HEK293 (cell line): Measurements from ENCODE around the gene NAPA.
A peak's percentile ranks its signal among the peaks of the same experiment; 100 is the strongest.

ENCODE experiments used
- BCL11A ChIP-seq: fragments of 450-650 bp; formaldehyde crosslinking; IDR thresholded peaks from 2 replicates; pipeline ENCODE4 v1.5.1; 2016; ENCODE audit warnings: low read depth, missing biosample characterization, missing genetic modification characterization
- GLIS1 ChIP-seq: fragments of 450-650 bp; formaldehyde crosslinking; IDR thresholded peaks from 2 replicates; pipeline ENCODE4 v1.5.1; 2016; ENCODE audit warnings: missing biosample characterization, missing genetic modification characterization
- HOXD13 ChIP-seq: sonication (generic); formaldehyde crosslinking; IDR thresholded peaks from 2 replicates; pipeline ENCODE4 v1.8.0; 2022; ENCODE audit warnings: missing genetic modification reagents, borderline replicate concordance
- KLF9 ChIP-seq: fragments of 450-650 bp; formaldehyde crosslinking; IDR thresholded peaks from 2 replicates; pipeline ENCODE4 v1.5.1; 2016; ENCODE audit warnings: missing biosample characterization, missing genetic modification characterization, low read depth
- MZF1 ChIP-seq: fragments of 450-650 bp; formaldehyde crosslinking; IDR thresholded peaks from 2 replicates; pipeline ENCODE4 v1.5.1; 2017; ENCODE audit warnings: missing biosample characterization, missing genetic modification characterization, borderline replicate concordance
- PRDM10 ChIP-seq: fragments of 450-650 bp; formaldehyde crosslinking; IDR thresholded peaks from 2 replicates; pipeline ENCODE4 v1.5.1; 2016; ENCODE audit warnings: missing biosample characterization, missing genetic modification characterization
- RBAK ChIP-seq: fragments of 450-650 bp; formaldehyde crosslinking; IDR thresholded peaks from 2 replicates; pipeline ENCODE4 v1.5.1; 2016; ENCODE audit warnings: missing biosample characterization, missing genetic modification characterization
- SP3 ChIP-seq: fragments of 450-650 bp; formaldehyde crosslinking; IDR thresholded peaks from 2 replicates; pipeline ENCODE4 v1.5.1; 2016; ENCODE audit warnings: missing biosample characterization, missing genetic modification characterization
- ZBTB17 ChIP-seq: fragments of 450-650 bp; formaldehyde crosslinking; IDR thresholded peaks from 2 replicates; pipeline ENCODE4 v1.5.1; 2016; ENCODE audit warnings: missing biosample characterization, missing genetic modification characterization
- ZBTB20 ChIP-seq: fragments of 450-650 bp; formaldehyde crosslinking; IDR thresholded peaks from 2 replicates; pipeline ENCODE4 v1.5.1; 2016; ENCODE audit warnings: missing biosample characterization, missing genetic modification characterization
- ZBTB21 ChIP-seq: fragments of 450-650 bp; formaldehyde crosslinking; IDR thresholded peaks from 2 replicates; pipeline ENCODE4 v1.5.1; 2017; ENCODE audit warnings: missing biosample characterization, missing genetic modification characterization
- ZBTB44 ChIP-seq: fragments of 450-650 bp; IDR thresholded peaks from 2 replicates; pipeline ENCODE4 v1.5.1; 2018; ENCODE audit warnings: missing biosample characterization, mild to moderate bottlenecking, missing genetic modification characterization
- ZBTB6 ChIP-seq: fragments of 450-650 bp; formaldehyde crosslinking; IDR thresholded peaks from 2 replicates; pipeline ENCODE4 v1.5.1; 2017; ENCODE audit warnings: missing biosample characterization, missing genetic modification characterization
- ZIC2 ChIP-seq: fragments of 450-650 bp; formaldehyde crosslinking; IDR thresholded peaks from 2 replicates; pipeline ENCODE4 v1.5.1; 2016; ENCODE audit warnings: missing biosample characterization, missing genetic modification characterization
- ZNF10 ChIP-seq: fragments of 450-650 bp; formaldehyde crosslinking; IDR thresholded peaks from 2 replicates; pipeline ENCODE4 v1.5.1; 2017; ENCODE audit warnings: missing biosample characterization, missing genetic modification characterization
- ZNF114 ChIP-seq: fragments of 450-650 bp; formaldehyde crosslinking; IDR thresholded peaks from 2 replicates; pipeline ENCODE4 v1.5.0; 2017; ENCODE audit warnings: missing biosample characterization, missing genetic modification characterization
- ZNF121 ChIP-seq: fragments of 450-650 bp; formaldehyde crosslinking; IDR thresholded peaks from 2 replicates; pipeline ENCODE4 v1.5.1; 2016; ENCODE audit warnings: missing biosample characterization, missing genetic modification characterization
- ZNF132 ChIP-seq: fragments of 450-650 bp; formaldehyde crosslinking; IDR thresholded peaks from 2 replicates; pipeline ENCODE4 v1.5.1; 2017; ENCODE audit warnings: missing biosample characterization, missing genetic modification characterization, borderline replicate concordance
- ZNF138 ChIP-seq: fragments of 450-650 bp; formaldehyde crosslinking; IDR thresholded peaks from 2 replicates; pipeline ENCODE4 v1.5.1; 2016; ENCODE audit warnings: missing biosample characterization, missing genetic modification characterization, borderline replicate concordance
- ZNF140 ChIP-seq: fragments of 450-650 bp; formaldehyde crosslinking; IDR thresholded peaks from 2 replicates; pipeline ENCODE4 v1.5.1; 2016; ENCODE audit warnings: missing biosample characterization, missing genetic modification characterization
- ZNF214 ChIP-seq: fragments of 450-650 bp; formaldehyde crosslinking; IDR thresholded peaks from 2 replicates; pipeline ENCODE4 v1.5.1; 2017; ENCODE audit warnings: missing biosample characterization, mild to moderate bottlenecking, missing genetic modification characterization, borderline replicate concordance
- ZNF26 ChIP-seq: fragments of 450-650 bp; formaldehyde crosslinking; IDR thresholded peaks from 2 replicates; pipeline ENCODE4 v1.5.1; 2016; ENCODE audit warnings: missing biosample characterization, missing genetic modification characterization
- ZNF335 ChIP-seq: fragments of 450-650 bp; formaldehyde crosslinking; conservative IDR thresholded peaks from 2 replicates; pipeline ENCODE4 v1.5.1; 2016; ENCODE audit warnings: missing biosample characterization, missing genetic modification characterization
- ZNF416 ChIP-seq: fragments of 450-650 bp; formaldehyde crosslinking; IDR thresholded peaks from 2 replicates; pipeline ENCODE4 v1.5.1; 2016; ENCODE audit warnings: missing biosample characterization, missing genetic modification characterization
- ZNF530 ChIP-seq: fragments of 450-650 bp; formaldehyde crosslinking; IDR thresholded peaks from 2 replicates; pipeline ENCODE4 v1.5.1; 2016; ENCODE audit warnings: low read depth, missing biosample characterization, missing genetic modification characterization
- ZNF571 ChIP-seq: fragments of 450-650 bp; formaldehyde crosslinking; IDR thresholded peaks from 2 replicates; pipeline ENCODE4 v1.5.0; 2017; ENCODE audit warnings: missing biosample characterization, missing genetic modification characterization
- ZNF585B ChIP-seq: fragments of 450-650 bp; formaldehyde crosslinking; IDR thresholded peaks from 2 replicates; pipeline ENCODE4 v1.5.1; 2016; ENCODE audit warnings: missing biosample characterization, missing genetic modification characterization
- ZNF596 ChIP-seq: fragments of 450-650 bp; IDR thresholded peaks from 2 replicates; pipeline ENCODE4 v1.5.0; 2018; ENCODE audit warnings: missing biosample characterization, mild to moderate bottlenecking, missing genetic modification characterization, moderate library complexity
- ZNF660 ChIP-seq: fragments of 450-650 bp; IDR thresholded peaks from 2 replicates; pipeline ENCODE4 v1.5.1; 2018; ENCODE audit warnings: missing biosample characterization, mild to moderate bottlenecking, missing genetic modification characterization
- ZNF747 ChIP-seq: fragments of 450-650 bp; formaldehyde crosslinking; IDR thresholded peaks from 2 replicates; pipeline ENCODE4 v1.5.1; 2016; ENCODE audit warnings: missing biosample characterization, missing genetic modification characterization
- ZNF776 ChIP-seq: fragments of 450-650 bp; formaldehyde crosslinking; IDR thresholded peaks from 2 replicates; pipeline ENCODE4 v1.5.0; 2017; ENCODE audit warnings: missing biosample characterization, missing genetic modification characterization, borderline replicate concordance
- ZNF792 ChIP-seq: fragments of 450-650 bp; formaldehyde crosslinking; IDR thresholded peaks from 2 replicates; pipeline ENCODE4 v1.5.1; 2016; ENCODE audit warnings: missing biosample characterization, missing genetic modification characterization
- ZSCAN30 ChIP-seq: fragments of 450-650 bp; IDR thresholded peaks from 2 replicates; pipeline ENCODE4 v1.5.1; 2018; ENCODE audit warnings: missing biosample characterization, mild to moderate bottlenecking, missing genetic modification characterization, moderate library complexity
- ZXDB ChIP-seq: fragments of 450-650 bp; formaldehyde crosslinking; IDR thresholded peaks from 2 replicates; pipeline ENCODE4 v1.5.1; 2016; ENCODE audit warnings: missing biosample characterization, missing genetic modification characterization

The NAPA gene

GRCh38 chr19:47446534-47447469, 68.1 kb downstream of the NAPA start (continued):
- no peak for TF ChIP-seq ZNF585B (tag by site-specific recombination)
- TF ChIP-seq GLIS1 (tag by site-specific recombination): peak; percentile 49; the same call in 1 of the 2 replicates
- no peak for TF ChIP-seq KLF9
- TF ChIP-seq ZBTB21 (tag by site-specific recombination): no peak
- no peak for TF ChIP-seq RBAK (tag by site-specific recombination)
- no peak for TF ChIP-seq ZXDB (tag by site-specific recombination)
- no peak for TF ChIP-seq HOXD13 (CRISPR knock-in tag)
- no peak for TF ChIP-seq ZSCAN30
- TF ChIP-seq ZNF335: peak; percentile 49
- no peak for TF ChIP-seq ZNF416 (tag by site-specific recombination)
- TF ChIP-seq ZNF140 (tag by site-specific recombination): no peak
- TF ChIP-seq ZNF596 (tag by site-specific recombination): no peak
- no peak for TF ChIP-seq ZNF138 (tag by site-specific recombination)
- TF ChIP-seq ZIC2: no peak
- no peak for TF ChIP-seq ZNF571 (tag by site-specific recombination)
- TF ChIP-seq ZNF530 (tag by site-specific recombination): no peak
- TF ChIP-seq ZNF660 (tag by site-specific recombination): no peak
- peak; percentile 76 for TF ChIP-seq ZBTB17 (tag by site-specific recombination)
- TF ChIP-seq ZNF776 (tag by site-specific recombination): no peak
- no peak for TF ChIP-seq ZBTB6
- no peak for TF ChIP-seq MZF1 (tag by site-specific recombination)
- no peak for TF ChIP-seq ZBTB44 (tag by site-specific recombination)
- TF ChIP-seq ZNF747 (tag by site-specific recombination): no peak
- TF ChIP-seq ZNF114: no peak
- peak; percentile 78 for TF ChIP-seq ZNF121 (tag by site-specific recombination)
- TF ChIP-seq SP3 (tag by site-specific recombination): peak; percentile 88; the same call in 1 of the 2 replicates
- no peak for TF ChIP-seq BCL11A (tag by site-specific recombination)
- no peak for TF ChIP-seq ZNF132 (tag by site-specific recombination)
- no peak for TF ChIP-seq ZNF792
- no peak for TF ChIP-seq ZNF214 (tag by site-specific recombination)
- no peak for TF ChIP-seq ZNF10 (tag by site-specific recombination)
- peak; percentile 83 for TF ChIP-seq ZBTB20 (tag by site-specific recombination)
- 0 out of 2 replicates have a peak, but pooled peaks have one; percentile 25 for TF ChIP-seq PRDM10 (tag by site-specific recombination)
- no peak for TF ChIP-seq ZNF26
